GM21619 (cell line): Measurements from ENCODE around the gene CAMK1D.

Experiments used
- ATAC-seq: cut with Tn5 transposase; IDR thresholded peaks from one replicate; pipeline ENCODE4 v1.9.1; 2021; ENCODE audit not compliant: unreplicated experiment

The CAMK1D gene

DNA sequence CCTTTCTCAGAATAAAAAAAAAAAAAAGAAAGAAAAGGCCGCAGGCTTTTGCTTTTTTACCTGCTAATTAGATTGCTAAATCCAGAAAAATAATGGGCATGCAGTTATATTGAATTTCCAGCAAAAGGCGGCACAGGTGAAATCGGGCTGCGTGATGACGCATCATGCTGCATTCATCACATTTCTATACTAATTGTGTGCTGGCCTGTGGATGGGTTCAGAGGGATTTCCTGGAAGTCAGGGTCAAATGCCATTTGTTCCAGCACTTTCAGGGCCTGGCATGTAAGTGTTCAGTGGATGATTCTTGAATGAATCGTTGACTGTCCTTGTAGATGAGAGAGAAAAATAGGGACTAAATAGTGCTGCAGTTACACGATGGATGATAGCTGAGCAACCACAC lies 292.7 kb downstream of the CAMK1D start:
- ATAC-seq = no peak

GRCh38 chr10:12643279-12643678 lies 293.9 kb downstream of the CAMK1D start:
- no peak for ATAC-seq

- ATAC-seq = no peak
These were observed 295.2 kb downstream of the CAMK1D start for GRCh38 chr10:12644380-12645144.

GRCh38 chr10:12645449-12645848 lies 296.1 kb downstream of the CAMK1D start:
- no peak for ATAC-seq

- ATAC-seq = no peak
These were observed 299.8 kb downstream of the CAMK1D start for GRCh38 chr10:12649012-12649584.

DNA sequence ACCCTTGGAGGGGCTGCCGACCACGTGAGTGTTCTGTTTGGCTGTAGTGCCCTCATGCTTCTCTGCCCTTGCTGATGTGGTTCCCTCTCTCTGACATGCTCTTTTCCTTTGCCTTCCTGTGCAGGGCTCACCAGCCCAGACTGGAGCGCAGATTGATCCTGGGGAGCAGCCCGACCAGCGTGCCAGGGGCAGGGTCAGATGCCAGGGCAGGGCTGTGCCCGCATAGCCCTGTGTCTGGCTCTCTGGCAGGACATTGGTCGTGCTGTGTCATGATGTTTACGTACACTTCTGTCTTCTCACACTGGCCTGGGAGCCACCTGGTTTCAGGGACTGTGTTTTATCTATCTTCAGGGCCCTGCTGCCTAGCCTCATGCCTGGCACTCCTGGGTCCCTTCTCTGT lies 300.8 kb downstream of the CAMK1D start:
- no peak for ATAC-seq

DNA sequence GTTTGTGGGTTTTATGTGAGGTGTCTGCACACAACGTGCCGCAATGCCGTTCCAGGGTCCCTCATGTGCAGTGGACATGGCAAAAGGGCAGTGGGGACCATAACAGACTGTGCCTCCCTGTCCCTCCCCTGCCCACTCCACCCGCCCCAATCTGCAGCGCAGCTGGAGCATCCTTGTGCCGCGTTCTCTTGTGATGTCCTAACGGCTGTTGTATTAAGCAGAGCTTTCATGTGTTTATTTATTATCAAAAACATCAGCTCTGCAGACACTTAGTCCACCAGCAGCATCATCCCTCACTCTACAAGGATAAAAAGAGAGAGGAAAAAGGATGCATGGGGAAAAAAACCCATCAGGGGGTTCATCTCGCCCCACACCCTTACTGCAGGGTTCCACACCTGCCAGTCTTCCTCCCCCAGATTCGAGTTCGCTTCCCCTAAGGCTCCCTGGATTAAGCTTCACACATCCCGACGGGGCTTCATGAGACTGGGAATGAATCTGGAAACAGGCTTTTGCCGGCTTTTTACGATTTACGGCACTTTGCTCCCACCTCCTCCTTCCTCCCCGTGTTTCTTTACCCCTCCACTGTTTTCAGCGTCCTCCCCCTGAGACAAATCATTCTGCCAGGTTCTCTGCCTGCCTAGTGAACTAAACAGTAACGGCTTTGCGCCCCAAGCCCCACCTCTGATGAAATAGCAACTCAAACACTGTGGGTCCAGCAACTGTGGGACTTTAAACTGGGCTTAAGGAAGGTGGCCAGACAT lies 301.4 kb downstream of the CAMK1D start:
- ATAC-seq = no peak

DNA sequence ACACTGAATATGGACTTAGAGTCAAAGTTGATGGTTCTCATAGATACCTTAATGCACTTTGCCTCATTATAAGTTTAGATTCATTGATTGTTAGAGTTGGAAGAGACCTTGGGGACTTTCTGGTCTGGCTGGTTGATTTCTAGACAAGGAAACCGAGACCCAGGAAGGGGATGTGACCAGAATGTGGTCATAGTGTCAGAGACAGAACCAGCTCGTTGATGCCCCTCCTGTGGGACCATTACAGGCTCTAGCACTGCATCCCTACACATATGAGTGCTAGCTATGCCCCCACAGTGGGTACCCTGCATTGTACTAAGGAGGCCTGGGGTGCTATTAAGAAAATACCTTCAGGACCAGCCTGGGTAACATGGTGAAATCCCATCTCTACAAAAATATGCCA lies 306.6 kb downstream of the CAMK1D start:
- ATAC-seq = no peak

- no peak for ATAC-seq
These were observed 307.3 kb downstream of the CAMK1D start for GRCh38 chr10:12656518-12657142.

GRCh38 chr10:12657489-12657888 lies 308.1 kb downstream of the CAMK1D start:
- no peak for ATAC-seq

- no peak for ATAC-seq
These were observed 309.2 kb downstream of the CAMK1D start for GRCh38 chr10:12658526-12658925.

GRCh38 chr10:12659706-12660105 lies 310.4 kb downstream of the CAMK1D start:
- ATAC-seq = no peak

DNA sequence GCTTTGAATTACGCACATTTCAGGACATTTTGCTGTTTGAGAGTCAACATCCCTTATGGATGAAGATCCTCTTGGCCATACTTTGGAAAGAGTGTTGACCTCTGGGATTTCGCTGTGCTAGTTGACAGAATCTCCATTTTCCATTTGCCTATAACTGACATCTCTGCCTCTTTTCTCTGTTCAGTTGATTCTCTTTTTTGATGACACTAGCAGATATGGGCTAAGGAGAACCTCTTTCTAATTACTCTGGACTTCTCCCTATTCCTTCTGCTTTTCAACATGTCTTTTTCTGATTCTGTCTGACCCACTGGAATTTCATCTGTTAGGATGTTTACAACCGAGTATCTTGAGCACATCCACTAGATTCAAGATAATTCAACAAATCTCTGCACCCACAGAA lies 311.5 kb downstream of the CAMK1D start:
- no peak for ATAC-seq

- no peak for ATAC-seq
These were observed 312.3 kb downstream of the CAMK1D start for GRCh38 chr10:12661671-12662070.

DNA sequence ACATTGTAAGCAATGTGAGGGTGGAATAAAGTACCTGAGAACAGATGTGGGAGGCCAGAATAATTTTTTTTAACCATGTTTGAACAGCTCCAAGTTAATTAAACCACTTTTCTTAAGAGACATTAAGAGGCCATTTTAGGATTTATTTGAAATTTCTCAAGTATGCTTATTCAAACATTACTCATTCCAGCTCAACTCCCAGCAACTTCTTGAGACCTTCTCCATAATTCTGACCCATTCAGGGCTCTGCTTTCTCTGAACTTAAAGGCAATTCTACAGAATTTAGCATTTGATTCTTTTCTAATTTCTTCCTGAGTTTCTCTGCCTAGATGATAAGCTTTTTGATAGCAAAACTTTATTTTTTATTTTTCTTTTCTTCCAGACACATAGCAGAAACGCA lies 314.5 kb downstream of the CAMK1D start:
- no peak for ATAC-seq

- no peak for ATAC-seq
These were observed 316.2 kb downstream of the CAMK1D start for GRCh38 chr10:12665501-12665900.

DNA sequence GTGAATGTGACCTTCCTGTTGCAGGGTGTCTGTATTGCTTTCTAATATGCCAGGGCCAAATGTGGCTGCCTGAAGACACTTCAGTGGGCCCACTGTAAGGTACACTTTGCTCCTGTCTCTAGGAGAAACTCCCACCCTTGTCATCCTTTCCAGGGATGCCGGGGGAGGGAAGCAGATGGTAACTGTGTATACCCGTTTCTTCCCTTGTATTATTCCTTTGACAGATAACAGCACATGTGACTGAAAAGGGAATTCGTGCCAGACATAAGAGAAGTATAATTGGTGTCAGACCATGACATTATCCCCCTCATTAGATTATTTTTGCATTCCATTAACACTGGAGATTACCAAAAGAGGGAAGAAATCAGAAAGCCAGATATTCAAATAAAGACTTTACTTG lies 317.7 kb downstream of the CAMK1D start:
- no peak for ATAC-seq

GRCh38 chr10:12668634-12669033 lies 319.3 kb downstream of the CAMK1D start:
- ATAC-seq = no peak

DNA sequence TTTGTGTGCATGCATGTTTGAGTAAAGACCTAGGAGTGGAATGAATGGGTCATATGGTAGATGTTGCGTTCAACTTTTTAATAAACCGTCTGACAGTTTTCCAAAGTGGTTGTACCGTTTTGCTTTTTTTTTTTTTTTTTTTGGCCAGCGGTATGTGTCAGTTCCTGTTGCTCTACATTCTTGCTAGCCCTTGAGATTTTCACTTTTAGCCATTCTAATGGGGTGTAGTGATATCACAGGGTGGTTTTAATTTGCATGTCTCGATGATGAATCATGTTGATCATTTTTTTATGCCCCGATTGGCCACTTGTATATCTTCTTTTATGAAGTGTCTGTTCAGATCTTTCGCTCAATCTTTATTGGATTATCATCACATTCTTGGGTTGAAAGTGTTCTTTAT lies 320.7 kb downstream of the CAMK1D start:
- ATAC-seq = no peak

- ATAC-seq = no peak
These were observed 325.8 kb downstream of the CAMK1D start for GRCh38 chr10:12675186-12675585.

- ATAC-seq = no peak
These were observed 330.3 kb downstream of the CAMK1D start for GRCh38 chr10:12679636-12680035.

DNA sequence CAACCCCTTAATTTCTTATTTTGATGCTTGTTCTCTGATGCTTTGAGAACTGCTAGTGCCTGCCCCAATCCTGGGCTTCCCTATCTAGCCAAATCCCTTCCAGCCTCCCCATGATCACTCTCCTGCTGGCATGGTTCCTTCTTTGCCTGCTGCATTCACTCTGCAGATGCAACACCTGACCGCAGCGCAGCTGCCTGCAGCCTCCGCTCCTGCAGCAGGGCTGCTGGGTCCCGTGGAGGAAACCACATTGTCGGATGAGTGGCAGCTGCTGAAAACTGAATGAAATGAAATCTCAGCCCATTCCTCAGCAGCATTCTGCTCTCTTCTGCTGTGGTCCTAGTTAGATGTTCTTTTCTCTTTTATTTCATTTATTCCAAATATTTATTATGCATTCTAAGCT lies 331.9 kb downstream of the CAMK1D start:
- ATAC-seq = no peak
